SKM-1 treated with dmso at 0.1 percent for 144 hours (cell line): ENCODE measurements around the gene SMURF1.

ENCODE experiments used
- DNase-seq: peaks from one replicate; lab custom pipeline; 2025; ENCODE audit not compliant: unreplicated experiment; lab: John Stamatoyannopoulos, UW

SMURF1 gene

DNA sequence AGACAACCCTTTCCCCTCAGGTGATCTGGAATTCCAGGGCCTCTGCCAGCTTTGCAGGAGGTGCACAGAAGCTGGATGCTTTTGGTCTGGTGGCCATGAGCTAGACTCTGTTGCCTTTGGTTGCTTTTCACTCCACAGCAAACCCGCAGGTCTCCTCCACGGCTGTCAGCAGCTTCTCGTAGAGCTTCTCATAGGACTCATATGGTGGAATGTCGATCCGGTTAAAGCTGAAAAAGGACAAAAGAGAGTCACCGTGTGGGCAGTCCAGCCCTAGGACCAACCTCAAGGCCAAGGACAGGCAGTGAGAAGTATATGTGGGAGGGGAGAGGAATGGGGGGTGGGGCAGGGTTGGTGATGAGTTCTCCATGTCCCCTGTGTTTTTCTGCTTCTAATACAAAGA lies 113.5 kb downstream of the SMURF1 start:
- no peak for DNase-seq

DNA sequence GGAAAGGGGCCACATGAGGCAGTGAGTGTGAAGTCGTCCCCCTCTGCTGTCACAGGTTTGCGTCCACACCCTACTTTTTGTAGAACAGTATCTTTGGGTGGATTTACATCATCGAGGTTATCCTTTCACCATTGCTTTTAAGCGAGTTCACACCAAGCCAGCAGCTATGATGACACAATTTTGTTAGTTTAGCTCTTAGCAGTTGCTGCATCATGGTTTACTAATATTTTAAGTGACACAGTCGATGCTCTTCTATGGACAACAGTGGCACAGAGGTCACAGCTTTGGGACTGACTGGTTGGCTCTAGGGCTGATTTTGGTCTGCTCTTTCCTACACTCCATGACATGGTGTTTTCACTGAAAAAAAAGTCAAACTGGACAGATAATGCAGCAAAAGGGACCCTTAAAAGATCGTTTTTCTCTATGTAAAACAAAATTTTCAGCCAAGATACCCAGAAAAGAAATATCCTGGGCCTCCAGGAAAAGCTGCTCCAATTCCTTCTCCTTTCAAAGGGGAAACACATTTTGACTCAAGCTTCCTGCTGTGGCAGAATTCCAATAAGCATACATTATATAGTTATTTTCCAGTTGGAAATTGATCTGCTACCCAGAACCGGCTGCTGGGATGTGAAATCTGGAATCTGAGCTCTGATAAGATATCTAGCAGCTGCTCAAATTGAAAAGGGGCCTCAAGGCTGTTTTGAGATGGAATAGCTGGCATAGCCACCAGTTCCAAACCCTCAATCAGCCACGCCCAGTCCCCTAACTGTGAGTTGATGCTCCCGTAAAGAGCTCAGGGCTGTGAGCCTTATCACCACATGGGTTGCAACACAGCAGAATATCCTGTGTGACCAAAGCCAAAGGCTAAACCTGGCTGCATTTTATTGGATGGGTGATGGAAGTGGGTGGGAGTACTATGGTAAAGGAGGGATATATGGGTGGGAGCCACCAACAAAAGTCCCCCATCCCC lies 114.2 kb downstream of the SMURF1 start:
- DNase-seq, result no peak

DNA sequence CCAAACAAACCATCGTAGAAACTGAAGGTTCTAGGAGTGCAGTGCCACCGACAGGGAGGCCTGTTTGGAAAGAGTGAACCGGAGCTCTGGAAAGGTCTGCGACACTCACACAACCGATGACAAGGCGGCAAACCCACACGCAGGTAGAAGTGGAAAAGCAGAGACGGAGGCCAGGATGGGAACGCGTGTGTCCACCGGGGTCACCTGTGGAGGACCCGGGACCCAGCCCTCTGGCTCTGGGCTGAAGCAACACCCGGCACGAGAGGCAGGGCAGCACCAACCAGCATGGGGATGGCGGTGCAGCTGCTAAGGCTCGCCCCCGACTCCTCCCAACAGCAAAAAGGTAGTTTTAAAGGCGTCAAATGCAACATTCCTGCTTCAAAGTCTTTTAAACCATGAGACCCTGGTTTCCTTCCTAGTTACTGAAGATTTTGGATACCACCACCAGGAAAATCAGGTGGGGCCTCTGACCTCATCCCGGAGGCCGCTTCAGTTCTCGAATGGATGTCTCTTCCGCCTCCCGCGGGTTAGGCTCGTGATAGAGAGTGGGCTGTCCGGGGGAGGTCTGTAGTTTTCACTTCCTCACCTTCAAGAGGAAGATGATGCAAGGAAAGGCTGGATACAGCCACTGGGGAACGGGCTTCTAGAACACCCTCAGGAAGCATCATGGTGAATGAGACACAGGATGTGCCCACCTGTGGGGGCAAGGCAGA lies 115.5 kb downstream of the SMURF1 start:
- no peak for DNase-seq

DNA sequence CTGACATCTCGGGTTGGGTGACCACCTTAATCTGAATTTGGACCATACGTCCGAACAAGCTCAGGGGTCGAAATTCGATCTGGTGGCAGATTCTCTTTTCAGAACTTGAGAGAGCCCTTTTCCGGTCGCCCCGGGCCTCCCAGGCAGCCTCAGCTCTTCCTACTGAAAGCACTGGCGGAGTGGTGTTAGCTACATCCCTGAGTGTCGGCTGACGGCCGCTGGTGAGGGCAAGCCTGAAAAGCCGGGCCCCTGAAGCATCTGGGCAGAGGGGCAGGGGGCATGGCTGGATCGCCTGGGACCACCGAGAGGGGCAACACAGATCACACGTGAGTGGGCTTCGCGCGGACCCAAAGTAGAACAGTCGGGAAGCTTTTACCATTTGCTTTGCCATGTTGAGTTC lies 116.1 kb downstream of the SMURF1 start:
- DNase-seq, result no peak

GRCh38 chr7:99027241-99027640 lies 116.7 kb downstream of the SMURF1 start:
- DNase-seq, result no peak

- DNase-seq, result no peak
Measured at GRCh38 chr7:99024066-99024465, 119.8 kb downstream of the SMURF1 start.

DNA sequence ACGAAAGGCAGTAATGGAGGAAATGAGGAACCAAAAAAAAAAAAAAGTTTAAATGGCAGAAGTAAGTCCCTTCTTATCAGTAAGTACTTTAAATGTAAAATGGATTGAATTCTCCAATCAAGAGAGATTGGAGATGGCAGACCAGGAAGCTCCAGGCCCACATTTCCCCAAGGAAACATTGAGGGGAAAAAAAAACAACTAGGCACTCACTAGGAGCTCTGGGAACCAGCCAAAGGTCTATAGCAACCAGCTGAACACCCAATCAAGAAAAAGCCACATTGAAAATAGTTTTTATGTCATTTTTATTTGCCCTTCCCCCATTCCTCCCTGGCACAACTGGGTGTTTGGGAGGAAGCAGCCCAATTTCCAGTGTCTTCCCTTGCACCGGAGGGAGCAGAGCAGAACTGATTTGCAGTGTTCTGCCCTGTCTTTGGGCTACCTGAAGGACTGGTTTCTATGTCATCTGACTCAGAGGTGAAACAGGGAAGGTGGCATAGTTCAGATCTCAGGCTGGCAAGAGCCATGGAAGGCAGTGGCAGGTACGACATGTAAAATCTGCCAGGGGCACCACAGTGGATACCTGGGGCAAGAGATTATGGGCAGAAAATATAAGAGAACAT lies 121.9 kb downstream of the SMURF1 start:
- DNase-seq, result no peak

DNA sequence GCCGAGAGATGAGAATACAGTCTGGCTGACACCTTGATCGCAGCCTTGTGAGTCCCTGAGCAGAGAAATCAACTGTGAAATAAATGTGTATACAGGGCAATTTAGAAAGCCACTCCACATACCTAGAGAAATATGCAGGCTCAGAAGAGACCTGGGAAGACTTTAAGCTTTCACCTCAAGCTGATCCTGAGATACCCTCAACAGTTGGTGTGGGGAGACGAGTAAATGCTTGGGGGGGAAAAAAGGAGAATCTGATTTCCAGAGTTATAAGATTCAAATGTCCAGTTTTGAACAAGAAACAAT lies 123.5 kb downstream of the SMURF1 start:
- DNase-seq, result no peak

DNA sequence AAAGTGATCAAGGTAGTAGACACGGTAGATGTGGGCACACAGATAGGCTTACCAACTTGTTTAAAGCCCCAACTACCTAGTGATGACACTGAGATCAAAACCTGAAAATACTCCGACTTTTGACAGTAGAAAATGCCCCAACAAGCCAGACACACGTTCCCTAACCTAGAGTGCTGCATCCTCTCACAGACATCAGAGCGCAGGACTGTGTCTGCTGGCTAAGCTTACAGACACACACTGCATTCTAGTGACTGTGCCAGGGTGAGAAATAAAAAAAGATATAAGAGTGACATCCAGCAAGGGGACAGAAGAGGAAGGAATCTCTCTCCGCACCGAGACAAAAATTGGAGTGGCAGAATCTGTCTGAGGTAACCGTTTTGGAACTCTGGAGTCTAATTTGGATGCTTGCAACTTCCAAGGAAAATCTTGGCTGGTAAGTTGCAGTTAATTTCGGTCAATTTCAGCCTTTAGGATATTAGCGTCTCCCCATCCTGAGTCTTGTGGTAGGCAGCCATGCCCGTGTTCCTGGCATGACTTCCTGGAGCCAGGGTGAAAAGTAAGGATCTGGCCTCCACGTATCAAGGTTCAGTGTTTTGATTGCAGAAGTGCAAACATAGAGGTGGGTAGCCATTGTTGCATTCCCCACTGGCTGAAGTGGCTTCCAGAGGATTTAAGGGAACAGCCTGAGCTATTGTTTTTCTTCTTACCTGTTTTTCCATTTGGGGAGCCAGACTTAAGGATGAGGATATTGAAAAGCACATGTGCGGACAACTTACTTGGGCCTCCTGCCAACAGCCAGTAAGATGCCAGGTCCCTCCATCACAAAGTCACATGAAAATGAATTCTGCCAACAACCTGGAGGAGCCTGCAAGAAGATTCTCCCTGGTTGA lies 124.1 kb downstream of the SMURF1 start:
- no peak for DNase-seq

DNA sequence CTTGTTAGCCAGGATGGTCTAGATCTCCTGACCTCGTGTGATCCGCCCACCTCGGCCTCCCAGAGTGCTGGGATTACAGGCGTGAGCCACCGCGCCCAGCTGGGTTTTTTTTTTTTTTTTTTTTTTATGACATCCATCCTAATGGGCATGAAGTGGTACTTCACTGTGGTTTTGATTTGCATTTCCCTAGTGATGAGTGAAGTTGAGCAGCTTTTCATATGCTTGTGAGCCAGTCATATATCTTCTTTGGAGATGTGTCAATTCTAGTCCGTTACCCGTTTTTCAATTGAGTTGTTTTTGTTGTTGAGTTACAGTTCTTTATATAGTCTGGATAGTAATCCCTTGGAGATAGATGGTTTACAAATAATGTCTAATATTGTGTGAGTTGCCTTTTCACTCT lies 127.7 kb downstream of the SMURF1 start:
- DNase-seq, result no peak

DNA sequence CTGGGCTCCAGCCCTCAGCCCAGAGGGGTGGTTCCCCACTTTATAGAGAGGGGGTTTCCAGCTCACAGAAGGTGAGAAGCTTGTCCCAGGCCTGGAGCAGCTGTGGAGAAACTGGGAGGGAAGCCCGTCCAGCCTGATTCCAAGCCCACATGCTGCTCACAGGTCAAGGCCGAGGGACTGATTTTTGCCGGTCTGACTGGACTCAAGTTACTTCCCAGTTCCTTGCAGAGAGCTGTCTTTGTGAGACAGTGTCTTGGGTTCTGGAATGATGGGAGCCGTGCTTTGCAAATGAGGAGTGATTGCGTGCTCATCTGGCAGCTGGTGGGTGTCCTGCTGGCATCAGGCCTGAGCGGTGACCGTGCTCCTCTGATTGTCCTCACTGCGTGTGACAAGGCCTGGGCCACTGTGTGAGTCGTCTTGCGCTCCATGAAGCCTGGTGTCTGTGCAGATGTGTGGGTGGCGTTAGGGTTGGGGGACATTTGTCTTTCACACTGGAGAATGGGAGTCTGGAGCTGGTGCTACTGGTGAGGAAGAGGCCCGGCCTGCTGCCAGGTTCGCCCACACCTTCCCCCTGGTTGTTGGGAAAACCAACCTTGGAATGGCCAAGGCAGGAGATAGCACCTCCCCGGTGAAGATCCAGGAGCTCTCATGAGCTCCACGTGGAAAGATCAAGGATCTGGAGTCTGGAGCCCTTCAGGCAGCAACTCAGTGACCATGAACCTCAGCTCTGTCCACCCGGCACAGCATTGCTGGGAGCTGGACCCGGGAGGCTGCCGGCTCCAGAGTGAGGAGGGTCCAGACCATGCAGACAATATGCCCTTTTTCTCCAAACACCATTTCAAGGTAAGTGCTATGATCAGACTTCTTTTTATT lies 129.6 kb downstream of the SMURF1 start:
- DNase-seq, result no peak

DNA sequence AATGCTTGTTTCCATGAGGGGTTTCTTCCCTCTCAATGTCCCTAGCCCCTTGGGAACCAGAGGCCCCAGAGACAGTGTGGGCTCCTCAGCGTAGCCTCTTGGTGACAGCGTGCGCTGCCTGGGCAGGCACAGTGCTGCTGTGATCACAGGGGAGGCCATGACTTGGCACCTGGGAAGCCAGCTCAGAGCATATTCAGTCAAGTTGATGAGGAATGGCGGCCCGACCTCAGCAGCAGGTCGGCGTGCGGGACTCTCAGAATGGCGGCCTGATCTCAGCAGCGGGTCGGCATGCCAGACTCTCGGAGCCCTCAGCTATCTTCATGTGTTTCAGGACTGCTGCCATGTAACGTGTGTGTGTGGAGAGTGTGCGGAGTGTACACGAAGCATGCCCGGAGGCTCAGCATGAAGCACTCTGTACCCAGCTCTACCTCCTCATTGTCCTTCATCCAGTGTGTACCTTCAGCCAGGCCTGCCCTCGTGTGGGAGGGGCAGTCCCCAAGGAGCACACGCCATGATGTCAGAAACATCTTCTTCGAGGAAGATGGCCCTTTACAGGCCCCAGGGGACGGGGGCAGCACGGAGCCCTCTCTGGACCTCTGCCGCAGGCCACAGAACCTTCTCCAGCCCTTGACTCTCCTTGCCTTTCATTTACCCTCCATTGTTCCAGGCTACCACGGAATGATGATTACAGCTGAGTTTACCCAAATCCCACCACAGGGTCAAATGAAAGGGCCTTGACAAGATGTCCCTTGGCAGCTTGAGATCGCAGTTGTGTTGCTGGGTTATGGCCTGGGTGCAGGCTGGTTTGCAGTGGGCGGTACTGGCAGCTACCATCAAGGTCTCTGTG lies 130.4 kb downstream of the SMURF1 start:
- no peak for DNase-seq

DNA sequence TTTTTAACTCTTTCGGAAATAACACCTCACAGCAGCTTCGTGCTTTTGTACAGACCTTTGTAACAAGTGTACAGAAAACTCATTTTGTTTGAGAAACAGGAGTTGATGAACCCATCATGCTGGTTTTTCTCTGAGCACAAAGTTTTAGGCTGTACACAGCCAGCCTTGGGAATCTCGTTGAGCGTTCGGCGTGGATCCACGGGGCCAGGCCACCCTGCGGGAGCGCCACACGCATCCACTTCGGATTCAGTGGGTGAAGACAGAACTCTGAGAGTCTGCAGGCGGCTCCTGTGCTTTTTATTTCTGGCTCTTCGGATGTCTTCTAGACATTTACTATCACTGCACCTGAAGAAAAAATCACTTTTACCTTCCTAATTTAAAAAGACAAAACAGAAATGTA lies 131.2 kb downstream of the SMURF1 start:
- DNase-seq, result no peak

DNA sequence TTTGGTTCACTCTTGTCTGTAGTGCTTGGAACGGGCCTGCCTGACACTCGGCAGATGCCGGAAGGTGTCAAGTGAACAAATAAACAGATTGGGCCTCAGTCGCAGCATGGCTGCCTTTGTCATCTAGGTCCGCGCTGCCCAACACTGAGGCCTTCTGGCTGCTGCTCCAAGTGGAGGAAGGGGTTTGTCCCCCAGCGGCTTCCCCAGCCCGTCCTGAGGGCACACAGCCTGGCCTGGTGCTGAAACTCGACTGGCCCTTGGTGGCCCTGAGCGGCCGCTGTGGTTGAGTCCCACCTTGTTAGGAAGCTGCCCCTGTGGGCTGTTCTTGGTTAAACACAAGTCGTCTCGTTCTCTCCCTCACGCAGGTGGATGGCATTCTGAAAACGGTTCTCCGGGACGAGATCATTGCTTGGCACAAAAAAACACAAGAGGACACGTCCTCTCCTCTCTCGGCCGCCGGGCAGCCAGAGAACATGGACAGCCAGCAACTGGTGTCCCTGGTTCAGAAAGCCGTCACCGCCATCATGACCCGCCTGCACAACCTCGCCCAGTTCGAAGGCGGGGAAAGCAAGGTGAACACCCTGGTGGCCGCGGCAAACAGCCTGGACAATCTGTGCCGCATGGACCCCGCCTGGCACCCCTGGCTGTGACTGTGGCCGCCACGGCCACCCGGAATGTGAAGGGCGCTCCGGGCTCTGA lies 132.1 kb downstream of the SMURF1 start:
- no peak for DNase-seq

- no peak for DNase-seq
Measured at GRCh38 chr7:99011341-99011705, 132.6 kb downstream of the SMURF1 start.

GRCh38 chr7:99010281-99010680 lies 133.6 kb downstream of the SMURF1 start:
- no peak for DNase-seq

DNA sequence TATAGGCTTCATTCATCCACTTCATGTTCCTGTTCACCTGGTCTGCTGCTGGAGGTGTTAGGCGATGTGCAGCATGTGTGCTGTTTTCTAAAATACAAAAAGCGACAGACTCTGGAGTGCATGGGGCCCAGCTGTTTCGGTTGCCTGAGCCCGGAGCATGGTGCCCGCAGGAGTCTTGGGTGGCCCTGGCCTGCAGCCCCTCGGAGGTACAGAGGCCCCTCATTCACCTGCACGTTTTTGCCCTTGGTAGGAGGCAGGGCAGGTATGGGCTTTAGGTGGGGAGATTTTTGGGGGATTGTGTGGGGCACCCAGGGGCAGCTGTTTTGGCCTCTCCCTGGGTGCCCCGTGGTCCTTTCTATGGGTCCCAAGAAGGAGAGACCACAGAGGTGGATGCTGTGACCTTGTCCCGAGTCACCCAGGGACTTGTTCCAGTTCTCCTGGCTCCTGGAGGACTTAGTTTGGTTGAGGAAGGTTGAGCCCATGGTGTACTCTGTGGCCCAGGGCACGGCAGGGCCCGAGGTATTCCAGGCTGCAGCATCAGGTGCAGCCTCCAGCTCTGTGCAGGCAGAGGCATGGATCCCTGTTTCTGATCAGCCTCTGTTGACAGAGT lies 134.9 kb downstream of the SMURF1 start:
- no peak for DNase-seq

- no peak for DNase-seq
Measured at GRCh38 chr7:99008181-99008631, 135.7 kb downstream of the SMURF1 start.
